ENCODE results near the gene FAM32A.
"Not testable (repeated sequence)": the region's sequence is repeated elsewhere in the genome, so short reads cannot be mapped to it uniquely, and the experiment has no call there.

FAM32A gene

GRCh38 chr19:16161840-16162239 lies 23.4 kb upstream of the FAM32A start:
- peak; percentile 83 for FAIRE-seq

GRCh38 chr19:16164222-16164890 lies 20.9 kb upstream of the FAM32A start:
- no peak for DNase-seq (ENCODE audit: insufficient read length, low spot score)
- no peak for FAIRE-seq

More at GRCh38 chr19:16161840-16162239, 23.4 kb upstream of the FAM32A start:
- DNase-seq (ENCODE audit: insufficient read length, low spot score) = no peak

- no peak for DNase-seq (ENCODE audit: insufficient read length, low spot score)
- no peak for FAIRE-seq
Observed at GRCh38 chr19:16166417-16166816, 18.8 kb upstream of the FAM32A start.

- DNase-seq (ENCODE audit: insufficient read length, low spot score) = no peak
- peak; percentile 13 for FAIRE-seq
Observed at GRCh38 chr19:16167055-16167454, 18.2 kb upstream of the FAM32A start.

GRCh38 chr19:16168465-16169081 lies 16.6 kb upstream of the FAM32A start:
- DNase-seq (ENCODE audit: insufficient read length, low spot score) (no peak), FAIRE-seq (no peak)

DNA sequence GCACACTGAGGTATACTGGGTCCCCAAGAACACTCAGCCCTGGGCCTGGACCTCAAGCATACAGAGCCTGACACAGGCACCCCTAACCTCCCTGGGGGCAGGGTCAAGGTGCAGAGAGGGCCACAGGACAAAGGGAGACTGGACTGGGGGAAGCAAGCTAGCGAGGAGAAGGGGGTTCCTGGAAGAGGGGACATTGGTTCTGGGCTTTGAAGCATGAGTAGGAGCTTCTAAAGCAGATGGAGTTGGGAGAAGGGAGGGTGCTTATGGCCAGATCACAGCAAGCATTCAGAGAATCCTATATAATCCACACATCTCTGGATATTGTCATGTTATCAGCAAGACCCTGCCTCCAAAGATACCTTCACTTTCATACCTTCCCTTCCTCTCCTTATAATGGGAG lies 15.1 kb upstream of the FAM32A start:
- no peak for FAIRE-seq
- DNase-seq (ENCODE audit: insufficient read length, low spot score) = no peak

DNA sequence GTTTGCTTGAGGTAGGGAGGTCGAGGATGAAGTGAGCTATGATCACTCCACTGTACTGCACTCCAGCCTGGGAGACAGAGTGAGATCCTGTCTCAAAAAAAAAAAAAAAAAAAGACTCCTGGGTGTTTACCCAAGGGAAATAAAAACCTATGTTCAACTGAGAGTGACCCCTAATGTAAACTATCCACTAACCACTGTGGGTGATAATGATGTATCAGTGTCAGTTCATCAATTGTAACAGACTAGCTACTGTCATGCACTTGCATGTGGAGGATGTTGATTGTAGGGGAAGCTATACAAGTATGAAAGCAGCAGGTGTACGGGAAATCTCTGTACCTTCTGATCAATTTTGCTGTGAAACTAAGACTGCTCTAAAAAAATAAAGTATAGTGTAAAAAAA lies 9.3 kb upstream of the FAM32A start:
- DNase-seq (ENCODE audit: insufficient read length, low spot score) = no peak
- no peak for FAIRE-seq

DNA sequence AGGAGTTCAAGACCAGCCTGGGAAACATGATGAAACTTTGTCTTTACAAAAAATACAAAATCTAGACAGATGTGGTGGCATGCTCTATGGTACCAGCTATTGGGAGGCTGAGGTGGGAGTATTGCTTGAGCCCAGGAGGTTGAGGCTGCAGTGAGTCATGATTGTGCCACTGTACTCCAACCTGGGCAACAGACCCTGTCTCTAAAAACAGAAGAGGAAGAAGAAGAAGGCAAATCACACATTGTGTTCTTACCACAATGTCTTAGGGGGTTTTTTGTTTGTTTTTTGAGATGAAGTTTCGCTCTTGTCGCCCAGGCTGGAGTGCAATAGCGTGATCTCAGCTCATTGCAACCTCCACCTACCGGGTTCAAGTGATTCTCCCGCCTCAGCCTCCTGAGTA lies 6.3 kb upstream of the FAM32A start:
- not testable (repeated sequence) for FAIRE-seq; DNase-seq (ENCODE audit: insufficient read length, low spot score)

DNA sequence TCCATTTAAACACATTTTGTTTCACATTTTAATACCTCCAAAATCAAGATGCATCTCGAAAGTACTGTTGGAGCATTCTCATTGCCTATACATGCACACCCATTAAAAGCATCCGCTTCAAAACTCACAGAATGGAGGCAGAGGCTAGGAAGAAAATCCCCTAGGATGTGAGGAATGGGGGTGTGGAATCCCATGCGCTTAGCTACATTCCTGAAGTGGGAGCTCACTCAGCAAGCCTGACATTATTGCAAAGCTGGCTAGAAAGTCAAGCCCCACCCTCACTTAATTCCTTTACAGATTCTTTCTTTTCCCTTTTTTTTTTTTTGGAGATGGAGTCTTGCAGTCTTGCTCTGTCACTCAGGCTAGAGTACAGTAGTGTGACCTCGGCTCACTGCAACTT lies 4.6 kb upstream of the FAM32A start:
- FAIRE-seq (no peak), DNase-seq (ENCODE audit: insufficient read length, low spot score) (peak; percentile 62)

GRCh38 chr19:16184665-16185122 lies 516 bp upstream of the FAM32A start:
- DNase-seq (ENCODE audit: insufficient read length, low spot score) (no peak), FAIRE-seq (no peak)

GRCh38 chr19:16185768-16186123 lies 536 bp downstream of the FAM32A start:
- DNase-seq (ENCODE audit: insufficient read length, low spot score) = no peak
- FAIRE-seq = no peak

- FAIRE-seq (no peak), DNase-seq (ENCODE audit: insufficient read length, low spot score) (no peak)
Observed at GRCh38 chr19:16188521-16188920, 3.3 kb downstream of the FAM32A start.

DNA sequence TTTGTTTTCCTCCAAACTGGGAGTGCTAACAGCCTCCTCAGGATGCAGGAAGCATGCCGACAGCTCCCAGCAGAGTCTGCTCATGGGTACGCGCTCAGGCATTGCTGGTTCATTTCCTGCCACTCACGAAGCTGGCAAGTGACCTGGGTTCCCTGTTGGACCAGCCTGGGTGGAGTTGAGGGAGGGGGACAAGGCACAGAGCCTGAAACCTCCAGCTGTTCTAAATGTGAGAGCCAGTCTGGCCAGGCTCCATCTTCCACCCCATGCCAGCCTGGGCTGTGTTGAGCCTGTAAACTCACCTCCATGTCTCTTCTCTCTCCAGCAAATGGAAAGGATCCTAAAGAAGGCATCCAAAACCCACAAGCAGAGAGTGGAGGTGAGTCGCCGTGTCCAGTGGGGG lies 5.0 kb downstream of the FAM32A start:
- FAIRE-seq = no peak

GRCh38 chr19:16190736-16191135 lies 5.5 kb downstream of the FAM32A start:
- DNase-seq (ENCODE audit: insufficient read length, low spot score) (no peak), FAIRE-seq (no peak)

More for the DNA sequence above, 5.0 kb downstream of the FAM32A start:
- DNase-seq (ENCODE audit: insufficient read length, low spot score) = no peak

- FAIRE-seq (no peak), DNase-seq (ENCODE audit: insufficient read length, low spot score) (no peak)
Observed at GRCh38 chr19:16191216-16191908, 6.2 kb downstream of the FAM32A start.

DNA sequence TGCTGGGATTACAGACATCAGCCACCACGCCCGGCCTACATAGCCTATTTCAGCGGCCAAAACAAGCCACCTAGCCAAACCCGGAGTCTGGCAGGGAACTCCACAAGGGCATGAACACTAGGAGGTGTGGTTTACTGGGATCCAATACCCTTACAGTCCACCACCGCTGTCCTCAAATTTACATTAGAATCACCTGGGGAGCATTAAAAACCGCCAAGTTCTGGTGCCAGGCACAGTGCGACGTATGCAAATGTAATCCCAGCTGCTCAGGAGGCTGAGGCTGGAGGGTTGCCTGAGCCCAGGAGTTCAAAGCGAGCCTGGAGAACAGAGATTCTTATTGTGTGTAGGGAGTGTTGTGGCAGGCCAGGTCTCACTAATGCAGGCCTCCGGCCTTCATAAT lies 8.3 kb downstream of the FAM32A start:
- no peak for FAIRE-seq
- no peak for DNase-seq (ENCODE audit: insufficient read length, low spot score)

DNA sequence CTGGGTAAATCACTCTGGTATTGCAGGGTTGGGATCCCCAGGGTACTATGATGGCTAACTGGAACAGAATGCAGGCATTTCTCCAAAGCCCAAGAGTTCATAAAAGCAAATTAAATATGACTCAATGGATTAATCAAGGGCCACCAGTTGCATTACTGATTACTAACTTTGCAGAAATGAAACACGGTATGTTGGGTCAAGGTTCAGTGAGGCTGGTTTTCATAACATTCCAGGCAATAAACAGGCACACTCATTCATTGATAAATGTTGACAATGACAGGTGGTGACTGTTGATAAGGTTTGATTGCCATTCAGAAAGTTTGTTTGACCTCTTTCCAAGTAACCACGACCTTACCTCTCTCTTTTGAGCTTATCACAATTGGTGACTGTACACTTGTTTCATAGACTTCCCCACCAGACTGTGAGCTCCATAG lies 12.0 kb downstream of the FAM32A start:
- FAIRE-seq (no peak), DNase-seq (ENCODE audit: insufficient read length, low spot score) (no peak)

- peak; percentile 86 for FAIRE-seq
- DNase-seq (ENCODE audit: insufficient read length, low spot score) = peak; percentile 99
Observed at GRCh38 chr19:16197622-16198369, 12.6 kb downstream of the FAM32A start, which contains the start of gene AP1M1. Gene AP1M1, plus strand, starts transcription at chr19:16197911. Its CDS starts 116 bp downstream, at chr19:16198027.

- no peak for FAIRE-seq
- no peak for DNase-seq (ENCODE audit: insufficient read length, low spot score)
Observed at GRCh38 chr19:16198370-16198651, 13.1 kb downstream of the FAM32A start.

DNA sequence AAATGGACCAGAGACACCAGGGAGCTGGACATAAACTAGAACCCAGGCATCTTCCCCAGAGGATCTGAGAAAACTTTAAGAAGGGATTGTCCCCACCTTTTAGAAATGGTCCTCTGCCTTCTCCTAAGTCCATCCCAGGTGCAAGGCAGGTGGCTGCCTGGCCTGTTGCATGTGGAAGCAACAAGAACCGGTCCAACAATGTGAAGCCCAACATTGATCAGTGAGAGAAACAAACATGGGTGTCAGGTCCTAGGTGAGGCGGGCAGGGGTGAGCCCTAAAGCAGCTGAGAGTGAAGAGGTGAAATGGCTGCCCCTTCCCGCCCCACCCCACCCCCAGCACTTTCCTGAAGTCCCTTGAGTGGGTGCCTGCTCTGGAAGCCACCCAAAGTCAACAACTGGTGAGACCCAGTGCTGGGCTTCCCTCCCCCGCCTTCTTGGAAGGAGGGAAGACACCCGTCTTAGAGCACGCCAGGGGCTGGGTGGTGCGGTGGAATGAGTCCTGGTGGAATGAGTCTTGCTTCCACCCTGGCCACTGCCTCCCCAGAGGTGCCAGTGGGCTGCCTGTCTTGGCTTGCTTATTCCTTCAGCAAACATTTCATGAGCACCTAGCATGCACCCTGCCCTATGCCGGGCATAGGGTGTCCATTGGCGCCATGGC lies 14.2 kb downstream of the FAM32A start:
- FAIRE-seq = no peak
- no peak for DNase-seq (ENCODE audit: insufficient read length, low spot score)

Measured in HTR-8/SVneo (cell line).